ENCODE results near the gene NWD2.

NWD2 gene

DNA sequence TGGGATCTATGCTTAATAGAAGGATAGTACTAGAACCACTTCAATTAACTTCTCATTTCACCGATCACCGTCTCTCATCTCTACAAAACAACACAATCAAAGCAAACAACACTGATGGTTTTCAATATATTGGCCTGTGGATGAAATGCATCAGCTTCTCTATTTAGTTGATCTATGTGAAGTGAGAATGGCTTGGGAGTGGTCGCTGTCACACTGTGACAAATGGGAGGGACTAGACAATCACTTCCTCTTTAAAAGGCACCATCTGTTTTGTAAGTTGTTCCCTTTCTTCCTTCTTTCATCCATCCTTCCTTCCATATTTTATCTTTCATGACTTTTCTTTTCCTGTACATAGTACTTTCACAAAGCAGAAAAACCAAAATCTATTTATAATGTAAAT lies 23.9 kb upstream of the NWD2 start:
- Histone ChIP-seq H3K36me3 (ENCODE audit: insufficient read depth, insufficient read length, low read length) (no peaks in the 10 kb centered on the region), H3K4me1 (ENCODE audit: insufficient read depth, insufficient read length) (no peaks in the 10 kb centered on the region), H3K4me3 (ENCODE audit: insufficient read length, low read depth) (no peak overlapping the region), H3K9me3 (ENCODE audit: insufficient read depth, low read length) (no peaks in the 10 kb centered on the region), H3K9ac (ENCODE audit: insufficient read length, low read depth) (no peak overlapping the region), H3K27me3 (ENCODE audit: insufficient read depth, insufficient read length) (no peaks in the 10 kb centered on the region)
- TF ChIP-seq SUZ12 (IDR thresholded peaks at IDR 0.05; ENCODE audit: extremely low read depth, insufficient read depth, insufficient read length) (no peak), ZNF274 (IDR thresholded peaks at IDR 0.05; ENCODE audit: low read depth, low read length) (no peak), YY1 (IDR thresholded peaks at IDR 0.05; ENCODE audit: insufficient read depth, insufficient read length) (no peak)
- no peak for DNase-seq (ENCODE audit: low read depth, low spot score)

DNA sequence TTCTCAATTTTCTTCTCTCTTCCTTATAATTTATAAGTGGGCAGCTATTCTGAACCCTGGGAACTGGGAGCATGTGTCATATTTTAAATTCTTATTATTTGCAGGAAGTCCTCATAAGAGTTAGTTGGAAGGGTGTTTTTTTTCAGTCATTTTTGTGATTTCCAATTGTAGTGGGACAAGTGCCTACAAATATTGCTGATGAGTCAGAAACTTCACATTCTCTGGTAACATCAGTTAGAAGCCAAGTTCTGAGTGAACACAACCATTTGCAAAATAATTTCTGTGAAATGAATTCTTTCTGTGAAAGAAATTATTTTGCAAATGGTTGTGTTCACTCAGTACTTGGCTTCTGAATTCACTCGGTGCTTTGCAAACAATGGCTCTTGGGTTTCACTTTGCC lies 20.8 kb upstream of the NWD2 start:
- Histone ChIP-seq H3K4me1 (ENCODE audit: insufficient read depth, insufficient read length) (no peaks in the 10 kb centered on the region), H3K4me3 (ENCODE audit: insufficient read length, low read depth) (no peak overlapping the region), H3K27me3 (ENCODE audit: insufficient read depth, insufficient read length) (no peaks in the 10 kb centered on the region), H3K9me3 (ENCODE audit: insufficient read depth, low read length) (no peaks in the 10 kb centered on the region), H3K36me3 (ENCODE audit: insufficient read depth, insufficient read length, low read length) (no peaks in the 10 kb centered on the region), H3K9ac (ENCODE audit: insufficient read length, low read depth) (no peak overlapping the region)
- DNase-seq (ENCODE audit: low read depth, low spot score) = no peak
- no peak for TF ChIP-seq SUZ12 (IDR thresholded peaks at IDR 0.05; ENCODE audit: extremely low read depth, insufficient read depth, insufficient read length)
- no peak for TF ChIP-seq YY1 (IDR thresholded peaks at IDR 0.05; ENCODE audit: insufficient read depth, insufficient read length)
- TF ChIP-seq ZNF274 (IDR thresholded peaks at IDR 0.05; ENCODE audit: low read depth, low read length) = no peak

DNA sequence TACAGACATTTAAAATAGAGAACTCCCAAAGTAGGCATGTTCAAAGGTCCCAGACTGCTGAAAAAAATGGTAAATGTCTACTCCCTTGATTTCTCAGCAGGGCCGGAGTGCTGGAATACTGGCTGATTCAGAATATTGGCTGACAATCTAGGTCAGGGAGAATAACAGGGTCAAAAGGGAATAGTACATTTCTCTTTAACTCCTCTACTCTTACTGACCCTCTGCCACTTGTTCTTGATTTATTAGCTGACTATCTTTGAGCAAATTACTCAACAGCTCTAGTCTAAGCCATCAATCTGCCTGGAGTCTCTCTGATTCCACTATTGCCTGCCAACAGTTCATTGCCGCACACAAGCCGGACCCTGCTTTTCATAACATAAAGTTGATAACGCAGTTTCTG lies 19.7 kb upstream of the NWD2 start:
- DNase-seq (ENCODE audit: low read depth, low spot score) = no peak
- H3K4me1 ChIP-seq (ENCODE audit: insufficient read depth, insufficient read length) = no peaks in the 10 kb centered on the region
- no peak overlapping the region for H3K4me3 ChIP-seq (ENCODE audit: insufficient read length, low read depth)
- H3K27me3 ChIP-seq (ENCODE audit: insufficient read depth, insufficient read length) = no peaks in the 10 kb centered on the region
- H3K36me3 ChIP-seq (ENCODE audit: insufficient read depth, insufficient read length, low read length) = no peaks in the 10 kb centered on the region
- H3K9ac ChIP-seq (ENCODE audit: insufficient read length, low read depth) = no peak overlapping the region
- TF ChIP-seq YY1 (IDR thresholded peaks at IDR 0.05; ENCODE audit: insufficient read depth, insufficient read length) (no peak), ZNF274 (IDR thresholded peaks at IDR 0.05; ENCODE audit: low read depth, low read length) (no peak), SUZ12 (IDR thresholded peaks at IDR 0.05; ENCODE audit: extremely low read depth, insufficient read depth, insufficient read length) (no peak)
- H3K9me3 ChIP-seq (ENCODE audit: insufficient read depth, low read length) = no peaks in the 10 kb centered on the region

DNA sequence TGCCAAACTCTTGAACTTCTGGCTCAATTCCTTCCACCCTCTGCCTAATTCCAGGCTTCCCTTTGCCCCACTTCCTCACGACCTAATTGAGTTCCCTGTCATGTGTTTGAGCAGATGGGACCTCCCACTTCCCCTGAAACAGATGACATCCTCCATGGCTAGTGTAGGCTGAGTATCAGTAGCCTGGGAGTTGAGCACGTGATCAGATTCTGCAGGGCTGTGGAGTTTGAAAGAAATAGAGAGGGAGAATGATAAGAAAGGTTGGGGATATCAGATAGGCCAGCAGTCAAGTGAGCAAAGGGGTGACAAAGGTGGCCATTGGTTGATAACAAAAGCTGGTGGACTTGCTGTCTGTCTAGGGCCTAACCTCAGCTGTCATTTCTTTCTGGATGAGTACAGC lies 18.8 kb upstream of the NWD2 start:
- Histone ChIP-seq H3K9me3 (ENCODE audit: insufficient read depth, low read length) (no peaks in the 10 kb centered on the region), H3K4me3 (ENCODE audit: insufficient read length, low read depth) (no peak overlapping the region), H3K9ac (ENCODE audit: insufficient read length, low read depth) (no peak overlapping the region), H3K27me3 (ENCODE audit: insufficient read depth, insufficient read length) (no peaks in the 10 kb centered on the region), H3K36me3 (ENCODE audit: insufficient read depth, insufficient read length, low read length) (no peaks in the 10 kb centered on the region), H3K4me1 (ENCODE audit: insufficient read depth, insufficient read length) (no peaks in the 10 kb centered on the region)
- TF ChIP-seq ZNF274 (IDR thresholded peaks at IDR 0.05; ENCODE audit: low read depth, low read length) (no peak), YY1 (IDR thresholded peaks at IDR 0.05; ENCODE audit: insufficient read depth, insufficient read length) (no peak), SUZ12 (IDR thresholded peaks at IDR 0.05; ENCODE audit: extremely low read depth, insufficient read depth, insufficient read length) (no peak)
- no peak for DNase-seq (ENCODE audit: low read depth, low spot score)

DNA sequence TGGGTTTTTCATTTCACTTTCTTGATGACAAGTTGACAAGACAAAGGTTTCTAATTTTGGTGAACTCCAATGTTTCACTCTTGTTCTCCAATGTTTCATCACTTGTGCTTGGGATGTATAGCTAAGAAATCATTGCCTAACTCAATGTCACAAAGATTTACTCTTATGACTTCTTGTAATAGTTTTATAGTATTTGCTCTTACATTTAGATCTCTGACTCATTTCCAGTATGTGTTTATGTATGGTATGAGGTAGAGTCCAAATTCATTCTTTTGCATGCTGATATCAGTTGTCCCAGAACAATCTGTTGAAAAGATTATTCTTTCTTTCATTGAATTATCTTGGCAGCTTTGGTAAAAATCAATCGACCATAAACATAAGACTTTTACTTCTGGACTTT lies 12.2 kb upstream of the NWD2 start:
- Histone ChIP-seq H3K9ac (ENCODE audit: insufficient read length, low read depth) (no peak overlapping the region), H3K36me3 (ENCODE audit: insufficient read depth, insufficient read length, low read length) (no peaks in the 10 kb centered on the region), H3K4me3 (ENCODE audit: insufficient read length, low read depth) (no peak overlapping the region), H3K9me3 (ENCODE audit: insufficient read depth, low read length) (no peaks in the 10 kb centered on the region), H3K4me1 (ENCODE audit: insufficient read depth, insufficient read length) (no peaks in the 10 kb centered on the region), H3K27me3 (ENCODE audit: insufficient read depth, insufficient read length) (no peaks in the 10 kb centered on the region)
- TF ChIP-seq YY1 (IDR thresholded peaks at IDR 0.05; ENCODE audit: insufficient read depth, insufficient read length) = no peak
- no peak for TF ChIP-seq ZNF274 (IDR thresholded peaks at IDR 0.05; ENCODE audit: low read depth, low read length)
- TF ChIP-seq SUZ12 (IDR thresholded peaks at IDR 0.05; ENCODE audit: extremely low read depth, insufficient read depth, insufficient read length) = no peak
- DNase-seq (ENCODE audit: low read depth, low spot score) = no peak

DNA sequence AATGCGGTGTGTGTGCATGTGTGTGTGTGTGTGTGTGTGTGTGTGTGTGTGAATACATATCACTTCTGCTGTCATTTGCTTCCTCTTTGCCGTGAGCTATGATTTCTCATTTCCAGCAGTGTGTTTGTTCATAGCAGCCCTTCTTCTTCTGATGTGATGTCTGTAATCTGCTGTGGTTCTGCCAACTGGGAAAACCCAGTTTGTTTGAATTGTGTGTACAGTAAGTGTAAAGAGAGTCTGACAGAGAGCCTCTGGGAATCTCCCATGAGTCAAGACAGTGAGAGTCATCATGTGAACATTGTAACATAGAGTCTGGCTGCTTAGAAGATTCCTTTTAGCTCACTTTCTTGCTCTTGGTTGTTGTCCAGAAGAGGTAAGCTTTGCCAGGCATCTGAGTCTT lies 8.4 kb upstream of the NWD2 start:
- TF ChIP-seq ZNF274 (IDR thresholded peaks at IDR 0.05; ENCODE audit: low read depth, low read length) = no peak
- TF ChIP-seq SUZ12 (IDR thresholded peaks at IDR 0.05; ENCODE audit: extremely low read depth, insufficient read depth, insufficient read length) = no peak
- TF ChIP-seq YY1 (IDR thresholded peaks at IDR 0.05; ENCODE audit: insufficient read depth, insufficient read length) = no peak
- H3K9me3 ChIP-seq (ENCODE audit: insufficient read depth, low read length) = no peaks in the 10 kb centered on the region

DNA sequence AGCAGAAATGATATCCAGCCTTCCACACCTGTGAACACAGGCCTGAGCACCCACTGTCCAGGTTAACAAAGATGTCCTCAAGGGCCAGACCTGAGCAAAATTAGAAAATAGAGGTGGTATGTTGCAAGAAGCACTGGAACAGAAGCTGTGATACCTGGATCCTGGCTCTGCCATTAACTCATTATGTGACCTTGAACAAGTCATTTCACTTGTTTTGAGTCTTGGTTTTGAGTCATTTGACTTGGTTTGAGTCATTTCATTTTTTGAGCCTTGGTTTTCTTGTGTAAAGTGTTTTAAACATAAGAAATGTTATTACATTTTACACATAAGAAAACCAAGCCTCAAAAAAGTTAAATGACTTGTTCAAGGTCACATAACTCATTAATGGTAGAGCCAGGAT lies 2.9 kb upstream of the NWD2 start:
- DNase-seq (ENCODE audit: low read depth, low spot score) = no peak
- H3K4me3 ChIP-seq (ENCODE audit: insufficient read length, low read depth) = no peak overlapping the region
- H3K4me1 ChIP-seq (ENCODE audit: insufficient read depth, insufficient read length) = no peaks in the 10 kb centered on the region
- H3K27me3 ChIP-seq (ENCODE audit: insufficient read depth, insufficient read length) = peaks cover 38% of the 10 kb centered on the region
- no peak for TF ChIP-seq YY1 (IDR thresholded peaks at IDR 0.05; ENCODE audit: insufficient read depth, insufficient read length)
- TF ChIP-seq SUZ12 (IDR thresholded peaks at IDR 0.05; ENCODE audit: extremely low read depth, insufficient read depth, insufficient read length) = no peak
- TF ChIP-seq ZNF274 (IDR thresholded peaks at IDR 0.05; ENCODE audit: low read depth, low read length) = no peak
- H3K9ac ChIP-seq (ENCODE audit: insufficient read length, low read depth) = no peak overlapping the region
- no peaks in the 10 kb centered on the region for H3K9me3 ChIP-seq (ENCODE audit: insufficient read depth, low read length)
- H3K36me3 ChIP-seq (ENCODE audit: insufficient read depth, insufficient read length, low read length) = no peaks in the 10 kb centered on the region

More for the DNA sequence above, 8.4 kb upstream of the NWD2 start:
- no peak overlapping the region for H3K4me3 ChIP-seq (ENCODE audit: insufficient read length, low read depth)
- no peak overlapping the region for H3K9ac ChIP-seq (ENCODE audit: insufficient read length, low read depth)
- no peaks in the 10 kb centered on the region for H3K36me3 ChIP-seq (ENCODE audit: insufficient read depth, insufficient read length, low read length)
- H3K4me1 ChIP-seq (ENCODE audit: insufficient read depth, insufficient read length) = no peaks in the 10 kb centered on the region
- H3K27me3 ChIP-seq (ENCODE audit: insufficient read depth, insufficient read length) = no peaks in the 10 kb centered on the region
- no peak for DNase-seq (ENCODE audit: low read depth, low spot score)

DNA sequence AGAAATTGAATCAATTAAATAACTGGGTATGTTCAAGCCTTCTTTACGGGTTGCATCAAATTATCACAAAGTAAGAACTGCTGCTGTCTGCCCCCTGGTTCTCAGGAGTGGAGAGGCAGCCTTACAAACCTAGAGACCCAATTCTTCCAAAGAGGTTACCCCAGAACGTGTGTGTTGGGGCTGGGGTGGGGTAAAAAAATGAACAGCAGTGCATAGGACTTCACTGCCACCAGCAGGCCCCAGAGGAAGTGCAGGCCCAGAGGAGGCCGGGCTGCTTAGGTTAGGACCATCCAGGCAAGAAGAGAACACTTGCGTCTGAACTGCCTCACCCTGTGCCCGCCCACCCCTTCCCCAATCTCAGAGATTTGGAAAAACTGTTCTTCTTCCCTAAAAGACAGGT lies 1.5 kb upstream of the NWD2 start:
- peak; percentile 5 for DNase-seq (ENCODE audit: low read depth, low spot score)
- no peaks in the 10 kb centered on the region for H3K9me3 ChIP-seq (ENCODE audit: insufficient read depth, low read length)
- H3K27me3 ChIP-seq (ENCODE audit: insufficient read depth, insufficient read length) = peaks cover 38% of the 10 kb centered on the region
- no peak overlapping the region for H3K4me3 ChIP-seq (ENCODE audit: insufficient read length, low read depth)
- TF ChIP-seq SUZ12 (IDR thresholded peaks at IDR 0.05; ENCODE audit: extremely low read depth, insufficient read depth, insufficient read length) (no peak), ZNF274 (IDR thresholded peaks at IDR 0.05; ENCODE audit: low read depth, low read length) (no peak), YY1 (IDR thresholded peaks at IDR 0.05; ENCODE audit: insufficient read depth, insufficient read length) (no peak)
- no peaks in the 10 kb centered on the region for H3K4me1 ChIP-seq (ENCODE audit: insufficient read depth, insufficient read length)
- no peak overlapping the region for H3K9ac ChIP-seq (ENCODE audit: insufficient read length, low read depth)
- H3K36me3 ChIP-seq (ENCODE audit: insufficient read depth, insufficient read length, low read length) = no peaks in the 10 kb centered on the region

All from NT2/D1 (cell line).